ENCODE measurements around the gene DMXL2.

DNA sequence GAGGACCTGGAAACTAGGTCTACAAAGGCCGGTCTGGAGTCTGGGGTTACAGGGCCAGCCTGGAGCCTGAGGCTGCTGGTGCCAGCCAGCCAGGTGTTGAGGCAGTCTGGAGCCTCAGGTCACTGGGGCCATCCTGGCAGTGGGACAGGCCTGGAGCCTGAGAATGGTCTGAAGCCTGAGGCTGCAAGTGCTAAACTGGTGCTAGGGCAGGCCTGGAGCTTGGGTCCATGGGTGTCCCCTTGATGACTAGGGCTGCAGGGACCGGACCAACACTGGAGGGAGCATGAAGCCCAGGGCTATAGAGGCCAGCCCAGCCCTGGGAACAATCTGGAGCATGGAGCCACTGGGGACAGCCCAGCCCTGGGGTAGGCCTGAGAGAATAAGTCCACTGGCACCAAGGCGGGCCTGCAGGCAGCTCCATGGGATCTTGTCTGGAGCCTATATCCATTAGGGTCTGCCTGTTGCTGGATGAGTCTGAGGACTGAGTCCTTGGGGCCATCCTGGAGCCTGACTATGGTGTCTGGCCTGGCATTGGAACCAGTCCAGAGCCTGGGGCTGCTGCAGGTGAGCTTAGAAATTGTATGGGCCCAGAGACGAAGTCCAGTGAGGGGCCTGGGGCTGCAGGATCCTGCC, 179.2 kb downstream of the DMXL2 start:
- TF ChIP-seq, protein P1, sequence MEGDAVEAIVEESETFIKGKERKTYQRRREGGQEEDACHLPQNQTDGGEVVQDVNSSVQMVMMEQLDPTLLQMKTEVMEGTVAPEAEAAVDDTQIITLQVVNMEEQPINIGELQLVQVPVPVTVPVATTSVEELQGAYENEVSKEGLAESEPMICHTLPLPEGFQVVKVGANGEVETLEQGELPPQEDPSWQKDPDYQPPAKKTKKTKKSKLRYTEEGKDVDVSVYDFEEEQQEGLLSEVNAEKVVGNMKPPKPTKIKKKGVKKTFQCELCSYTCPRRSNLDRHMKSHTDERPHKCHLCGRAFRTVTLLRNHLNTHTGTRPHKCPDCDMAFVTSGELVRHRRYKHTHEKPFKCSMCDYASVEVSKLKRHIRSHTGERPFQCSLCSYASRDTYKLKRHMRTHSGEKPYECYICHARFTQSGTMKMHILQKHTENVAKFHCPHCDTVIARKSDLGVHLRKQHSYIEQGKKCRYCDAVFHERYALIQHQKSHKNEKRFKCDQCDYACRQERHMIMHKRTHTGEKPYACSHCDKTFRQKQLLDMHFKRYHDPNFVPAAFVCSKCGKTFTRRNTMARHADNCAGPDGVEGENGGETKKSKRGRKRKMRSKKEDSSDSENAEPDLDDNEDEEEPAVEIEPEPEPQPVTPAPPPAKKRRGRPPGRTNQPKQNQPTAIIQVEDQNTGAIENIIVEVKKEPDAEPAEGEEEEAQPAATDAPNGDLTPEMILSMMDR (IDR thresholded peaks at IDR 0.05; ENCODE audit: low read depth, low read length) = no peak
- TF ChIP-seq EZH2phosphoT487 (IDR thresholded peaks at IDR 0.05; ENCODE audit: low read depth) = no peak
